ENCODE data around the gene LZTR1.

LZTR1 gene

GRCh38 chr22:20983081-20983771 is 1.1 kb downstream of the LZTR1 start:
- DNase-seq: no peak

- DNase-seq: no peak
Measured at GRCh38 chr22:20985720-20986119, 3.6 kb downstream of the LZTR1 start.

GRCh38 chr22:20986365-20986764 is 4.3 kb downstream of the LZTR1 start:
- no peak for DNase-seq

- DNase-seq: no peak
Measured at GRCh38 chr22:20987375-20987774, 5.3 kb downstream of the LZTR1 start.

- DNase-seq: no peak
Measured at GRCh38 chr22:20988573-20989322, 6.7 kb downstream of the LZTR1 start.

GRCh38 chr22:20989323-20990138 is 7.4 kb downstream of the LZTR1 start:
- no peak for DNase-seq

- no peak for DNase-seq
Measured at GRCh38 chr22:20990184-20991180, 8.4 kb downstream of the LZTR1 start.

GRCh38 chr22:20991252-20992055 is 9.4 kb downstream of the LZTR1 start:
- no peak for DNase-seq

- DNase-seq: no peak
Measured at GRCh38 chr22:20992056-20992442, 10.0 kb downstream of the LZTR1 start.

GRCh38 chr22:20992456-20993303 is 10.6 kb downstream of the LZTR1 start:
- no peak for DNase-seq

GRCh38 chr22:20993304-20994127 is 11.4 kb downstream of the LZTR1 start:
- no peak for DNase-seq

- DNase-seq: no peak
Measured at GRCh38 chr22:20994128-20994901, 12.2 kb downstream of the LZTR1 start.

GRCh38 chr22:20994902-20995241 is 12.8 kb downstream of the LZTR1 start:
- DNase-seq: no peak

- DNase-seq: no peak
Measured at GRCh38 chr22:20995329-20996030, 13.4 kb downstream of the LZTR1 start.

GRCh38 chr22:20996031-20996410 is 13.9 kb downstream of the LZTR1 start:
- DNase-seq: no peak

GRCh38 chr22:20996598-20997535 is 14.8 kb downstream of the LZTR1 start:
- no peak for DNase-seq
